ENCODE results near the gene CACNA1S.

CACNA1S gene

GRCh38 chr1:201060586-201060985 is 51.6 kb downstream of the CACNA1S start:
- DNase-seq, result no peak

- DNase-seq, result no peak
These were observed 52.2 kb downstream of the CACNA1S start for GRCh38 chr1:201059871-201060555.

GRCh38 chr1:201059401-201059800 is 52.8 kb downstream of the CACNA1S start:
- no peak for DNase-seq

GRCh38 chr1:201054091-201054543 is 58.1 kb downstream of the CACNA1S start:
- DNase-seq, result no peak

- no peak for DNase-seq
These were observed 58.9 kb downstream of the CACNA1S start for GRCh38 chr1:201053155-201053860.

- DNase-seq, result no peak
These were observed 60.8 kb downstream of the CACNA1S start for GRCh38 chr1:201051399-201051798.

- DNase-seq, result no peak
These were observed 61.5 kb downstream of the CACNA1S start for GRCh38 chr1:201050515-201051277.

GRCh38 chr1:201049248-201049831 is 62.9 kb downstream of the CACNA1S start:
- DNase-seq, result no peak

- no peak for DNase-seq
These were observed 63.7 kb downstream of the CACNA1S start for GRCh38 chr1:201048521-201048920.

GRCh38 chr1:201044119-201044518 is 68.1 kb downstream of the CACNA1S start:
- no peak for DNase-seq

GRCh38 chr1:201042779-201043461 is 69.3 kb downstream of the CACNA1S start:
- DNase-seq, result peak; percentile 42

- DNase-seq, result no peak
These were observed 71.2 kb downstream of the CACNA1S start for GRCh38 chr1:201041011-201041410.

- DNase-seq, result no peak
These were observed 72.3 kb downstream of the CACNA1S start for GRCh38 chr1:201039876-201040275.

- DNase-seq, result no peak
These were observed 72.8 kb downstream of the CACNA1S start for GRCh38 chr1:201039418-201039817.

GRCh38 chr1:201038186-201038876 is 73.9 kb downstream of the CACNA1S start:
- DNase-seq, result peak; percentile 19

- DNase-seq, result no peak
These were observed 75.9 kb downstream of the CACNA1S start for GRCh38 chr1:201036188-201036842.

GRCh38 chr1:201034671-201035070 is 77.6 kb downstream of the CACNA1S start:
- DNase-seq, result no peak

- no peak for DNase-seq
These were observed 79.8 kb downstream of the CACNA1S start for GRCh38 chr1:201032408-201032807.

GRCh38 chr1:201028461-201028889 is 83.8 kb downstream of the CACNA1S start:
- DNase-seq, result no peak

GRCh38 chr1:201026836-201027235 is 85.4 kb downstream of the CACNA1S start:
- no peak for DNase-seq

- DNase-seq, result no peak
These were observed 86.0 kb downstream of the CACNA1S start for GRCh38 chr1:201026234-201026633.

Data from SHP77 treated with DMSO at 0.1 percent for 48 hours (cell line).